ENCODE data around the gene IL11RA.

The IL11RA gene

DNA sequence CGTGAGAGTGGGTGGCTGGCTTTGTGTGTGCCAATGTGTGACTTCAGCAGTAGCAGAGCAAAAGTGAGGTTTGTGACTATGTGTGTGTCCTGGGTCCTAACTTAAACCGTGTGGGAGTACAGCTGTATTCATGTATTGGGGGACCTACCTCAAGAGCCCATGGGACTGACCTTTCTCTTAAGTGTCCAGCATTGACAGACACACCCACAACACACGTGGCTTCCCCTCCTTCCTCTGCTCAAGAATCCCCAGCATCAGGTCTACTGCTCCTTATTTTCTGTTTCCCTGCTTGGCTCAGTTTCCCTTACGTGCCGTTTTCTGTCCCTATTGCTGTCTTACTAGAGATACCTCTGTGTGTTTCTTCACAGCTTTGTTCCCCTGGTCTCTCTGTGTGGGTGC lies 616 bp downstream of the IL11RA start:
- DNase-seq (ENCODE audit: extremely low spot score): no peak
- POLR2A ChIA-PET: no interaction called here
- CTCF ChIA-PET: interaction anchor here (1.1 to 1.7 kb wide), 2 partner anchors 12 to 15 kb away, joined by 4 read pairs; partner anchors contain the start of gene SIGMAR1
- TF ChIP-seq, protein P1, sequence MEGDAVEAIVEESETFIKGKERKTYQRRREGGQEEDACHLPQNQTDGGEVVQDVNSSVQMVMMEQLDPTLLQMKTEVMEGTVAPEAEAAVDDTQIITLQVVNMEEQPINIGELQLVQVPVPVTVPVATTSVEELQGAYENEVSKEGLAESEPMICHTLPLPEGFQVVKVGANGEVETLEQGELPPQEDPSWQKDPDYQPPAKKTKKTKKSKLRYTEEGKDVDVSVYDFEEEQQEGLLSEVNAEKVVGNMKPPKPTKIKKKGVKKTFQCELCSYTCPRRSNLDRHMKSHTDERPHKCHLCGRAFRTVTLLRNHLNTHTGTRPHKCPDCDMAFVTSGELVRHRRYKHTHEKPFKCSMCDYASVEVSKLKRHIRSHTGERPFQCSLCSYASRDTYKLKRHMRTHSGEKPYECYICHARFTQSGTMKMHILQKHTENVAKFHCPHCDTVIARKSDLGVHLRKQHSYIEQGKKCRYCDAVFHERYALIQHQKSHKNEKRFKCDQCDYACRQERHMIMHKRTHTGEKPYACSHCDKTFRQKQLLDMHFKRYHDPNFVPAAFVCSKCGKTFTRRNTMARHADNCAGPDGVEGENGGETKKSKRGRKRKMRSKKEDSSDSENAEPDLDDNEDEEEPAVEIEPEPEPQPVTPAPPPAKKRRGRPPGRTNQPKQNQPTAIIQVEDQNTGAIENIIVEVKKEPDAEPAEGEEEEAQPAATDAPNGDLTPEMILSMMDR (IDR thresholded peaks at IDR 0.05; ENCODE audit: control extremely low read depth, extremely low read depth, low read depth, missing control alignments): no peak

DNA sequence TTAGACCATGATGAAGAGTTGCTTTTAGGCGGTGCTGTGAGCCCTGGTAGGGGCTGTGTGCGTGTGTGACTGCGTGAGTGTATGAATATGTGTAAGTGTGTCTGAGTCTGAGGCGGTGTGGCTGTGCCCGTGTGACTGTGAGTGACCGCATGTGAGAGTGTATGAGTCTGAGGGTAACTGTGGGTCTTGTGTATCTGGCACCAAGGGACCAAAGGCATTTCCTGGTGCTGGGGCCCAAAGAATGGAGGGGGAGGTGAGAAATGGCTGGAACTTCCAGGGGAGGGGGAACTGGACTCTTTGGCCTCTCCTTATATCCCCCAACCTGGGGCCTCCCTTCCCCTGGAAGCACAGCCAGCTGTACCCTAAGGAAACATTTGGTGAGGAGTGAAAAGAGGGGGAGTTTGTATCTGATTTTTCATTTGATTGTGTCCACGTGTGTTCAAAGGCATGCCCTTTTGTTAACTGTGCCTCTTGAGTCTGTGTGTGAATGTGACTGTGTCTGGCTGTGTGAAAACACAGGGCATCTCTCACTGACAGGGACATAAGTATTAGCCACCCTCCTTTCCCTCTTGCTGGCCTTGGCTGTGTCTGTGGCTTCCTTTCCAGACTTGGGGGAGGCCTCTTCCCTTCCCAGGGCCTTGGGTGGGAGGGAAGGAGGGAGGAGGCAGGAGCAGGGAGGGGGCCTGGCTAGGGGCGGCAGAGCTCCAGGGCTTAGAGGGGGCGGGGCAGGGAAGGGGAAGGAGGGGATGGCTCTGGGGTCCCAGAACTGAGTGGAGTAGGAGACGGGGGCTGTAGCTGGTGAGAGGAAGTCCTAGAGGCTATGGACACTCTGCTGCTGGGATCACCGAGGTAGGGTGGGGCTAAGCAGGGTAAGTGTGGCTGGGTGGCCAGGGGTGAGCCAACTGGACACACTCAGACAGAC lies 1.4 kb downstream of the IL11RA start:
- TF ChIP-seq, protein P1 (IDR thresholded peaks at IDR 0.05; ENCODE audit: control extremely low read depth, extremely low read depth, low read depth, missing control alignments): no peak
- DNase-seq (ENCODE audit: extremely low spot score): no peak

DNA sequence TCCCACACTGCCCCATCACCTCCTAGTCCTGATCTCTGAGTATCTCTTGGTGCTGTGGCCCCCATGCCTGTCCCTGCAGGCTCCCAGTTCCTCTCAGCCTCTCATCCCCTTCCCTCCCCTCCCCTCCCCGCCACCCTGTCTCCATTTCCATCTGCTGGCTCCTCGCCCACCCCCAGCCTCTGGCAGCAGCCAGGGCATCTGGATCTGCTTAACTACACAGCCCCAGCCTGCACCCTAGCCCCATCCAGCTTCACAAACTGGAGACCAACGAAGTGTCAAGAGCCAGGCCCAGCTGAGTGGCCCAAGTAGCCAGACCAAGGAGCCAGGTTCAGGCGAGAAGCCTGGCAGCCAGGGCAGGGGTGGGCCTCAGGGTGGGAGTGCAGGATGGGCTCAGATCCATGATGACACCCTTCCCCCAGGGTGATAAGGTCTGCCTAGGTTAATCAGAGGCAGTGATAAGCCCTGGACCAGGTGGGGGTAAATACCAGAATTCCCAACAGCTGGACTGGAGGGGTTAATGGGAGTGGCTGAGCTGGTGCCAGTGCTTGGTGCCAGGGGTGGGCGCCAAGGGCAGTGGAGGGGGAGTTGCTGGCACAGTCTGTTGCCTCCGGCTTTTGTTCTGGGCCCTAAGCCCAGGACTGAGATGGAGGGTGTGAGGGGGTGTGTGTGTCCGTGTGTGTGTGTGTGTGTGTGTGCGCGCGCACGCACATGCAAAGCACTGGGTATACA lies 2.5 kb downstream of the IL11RA start:
- DNase-seq (ENCODE audit: extremely low spot score): no peak
- ChIA-PET CTCF (interaction anchor here (1.0 kb wide), 1 partner anchor 48 kb away, joined by 3 read pairs; no protein-coding TSS in a partner anchor), POLR2A (no interaction called here)
- TF ChIP-seq, protein P1 (IDR thresholded peaks at IDR 0.05; ENCODE audit: control extremely low read depth, extremely low read depth, low read depth, missing control alignments): no peak

More for the DNA sequence above, 1.4 kb downstream of the IL11RA start:
- CTCF ChIA-PET: interaction anchor here (1.0 to 1.7 kb wide), 3 partner anchors 11 to 49 kb away, joined by 3 to 4 read pairs (median 4); partner anchors contain the start of gene SIGMAR1
- POLR2A ChIA-PET: interaction anchor here (0.6 kb wide), 1 partner anchor 23 kb away, joined by 6 read pairs; no protein-coding TSS in a partner anchor

- ChIA-PET POLR2A (no interaction called here), CTCF (interaction anchor here (3.9 kb wide), 1 partner anchor 9 kb away, joined by 20 read pairs; the partner anchor contains the start of gene GALT)
- no peak for DNase-seq (ENCODE audit: extremely low spot score)
- TF ChIP-seq, protein P1 (IDR thresholded peaks at IDR 0.05; ENCODE audit: control extremely low read depth, extremely low read depth, low read depth, missing control alignments): no peak
These were observed 3.4 kb downstream of the IL11RA start for GRCh38 chr9:34655394-34655793.

DNA sequence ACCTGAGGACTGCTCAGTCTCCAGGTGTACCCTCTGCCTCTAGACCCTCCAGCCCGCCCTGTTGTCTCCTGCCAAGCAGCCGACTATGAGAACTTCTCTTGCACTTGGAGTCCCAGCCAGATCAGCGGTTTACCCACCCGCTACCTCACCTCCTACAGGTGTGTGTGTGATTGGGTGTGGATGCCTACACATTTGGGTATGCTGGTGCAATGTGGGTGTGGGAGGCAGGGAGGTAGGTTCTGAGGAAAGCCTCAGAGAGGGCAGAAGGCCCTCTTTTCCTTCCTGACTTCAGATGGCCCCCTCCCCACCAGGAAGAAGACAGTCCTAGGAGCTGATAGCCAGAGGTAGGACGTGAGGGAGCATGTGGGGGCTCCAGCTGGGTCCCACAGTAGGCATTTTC lies 5.0 kb downstream of the IL11RA start:
- TF ChIP-seq, protein P1 (IDR thresholded peaks at IDR 0.05; ENCODE audit: control extremely low read depth, extremely low read depth, low read depth, missing control alignments): no peak
- ChIA-PET POLR2A (no interaction called here), CTCF (interaction anchor here (1.2 to 3.9 kb wide), 3 partner anchors 11 to 23 kb away, joined by 3 to 20 read pairs (median 8); partner anchors contain the start of gene GALT)
- no peak for DNase-seq (ENCODE audit: extremely low spot score)

- ChIA-PET POLR2A (interaction anchor here (0.6 kb wide), 1 partner anchor 395 kb away, joined by 3 read pairs; no protein-coding TSS in a partner anchor), CTCF (interaction anchor here (3.9 kb wide), 1 partner anchor 12 kb away, joined by 20 read pairs; the partner anchor contains the start of gene GALT)
- TF ChIP-seq, protein P1 (IDR thresholded peaks at IDR 0.05; ENCODE audit: control extremely low read depth, extremely low read depth, low read depth, missing control alignments): no peak
- DNase-seq (ENCODE audit: extremely low spot score): no peak
These were observed 6.5 kb downstream of the IL11RA start for GRCh38 chr9:34658461-34658860.
